Activated CD4-positive, alpha-beta T cell treated with anti-CD3 and anti-CD28 coated beads, Interleukin-2, amount 50 U/mL, for 4 hours (primary cell): ENCODE measurements around the gene AGXT.

ENCODE experiments used
- DNase-seq, 2 experiments: peaks; one replicate each; pipeline ENCODE4 v3.0.0-alpha.2; 2020

The AGXT gene

DNA sequence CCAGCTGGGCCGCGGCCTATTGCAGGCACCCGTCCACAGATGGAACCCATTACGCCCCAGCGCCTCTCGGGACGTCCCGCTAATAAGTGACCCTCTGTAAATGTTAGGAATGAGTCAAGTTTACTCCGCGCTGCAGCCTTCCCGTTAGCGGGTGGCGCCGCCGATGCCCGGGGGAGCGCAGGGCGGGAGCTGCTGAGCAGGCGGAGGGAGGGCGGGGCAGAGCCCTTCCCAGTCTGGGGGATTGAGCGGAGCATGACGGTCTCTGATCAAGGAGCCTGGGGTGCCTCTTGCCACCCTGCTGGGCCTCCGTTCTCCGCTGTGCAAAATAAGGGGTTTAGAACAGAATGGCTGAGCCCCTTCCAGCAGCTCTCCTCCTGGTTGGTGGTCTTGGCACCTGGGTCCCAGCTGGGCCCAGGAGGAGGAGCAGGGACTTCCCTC, 48.0 kb downstream of the AGXT start:
- DNase-seq = no peak

DNA sequence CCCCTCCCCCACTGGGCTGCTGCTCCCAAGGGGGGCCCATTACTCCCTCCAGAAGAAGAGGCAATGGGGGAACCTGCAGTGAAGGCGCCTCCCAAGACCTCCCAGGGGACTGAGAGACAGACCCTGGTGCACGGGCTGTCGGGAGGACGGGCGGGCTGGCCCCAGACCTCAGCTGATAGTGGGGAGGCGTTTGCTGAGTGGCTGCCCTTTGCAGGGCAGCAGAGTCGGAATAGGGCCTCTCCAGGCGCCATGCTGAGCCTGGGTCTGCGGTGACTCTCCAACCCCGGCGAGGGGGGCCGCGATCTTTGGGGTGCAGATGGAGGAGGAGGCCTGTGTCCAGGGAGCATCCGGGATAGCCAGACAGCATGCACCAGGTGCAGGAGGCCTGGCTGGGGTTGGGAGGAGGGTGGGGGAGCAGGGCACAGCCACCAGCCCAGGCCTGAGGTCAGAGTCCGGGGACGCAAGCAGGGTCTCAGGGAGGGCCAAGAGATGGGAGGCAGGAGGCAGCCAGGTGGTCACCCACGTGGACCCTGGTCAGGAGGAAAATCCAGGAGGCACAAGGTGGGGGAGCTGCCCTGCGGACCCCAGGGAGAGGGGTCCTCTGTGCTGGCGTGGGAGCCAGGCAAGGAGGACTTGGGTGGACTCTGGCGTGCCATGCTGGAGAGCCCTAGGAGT, 48.5 kb downstream of the AGXT start:
- no peak for DNase-seq

DNA sequence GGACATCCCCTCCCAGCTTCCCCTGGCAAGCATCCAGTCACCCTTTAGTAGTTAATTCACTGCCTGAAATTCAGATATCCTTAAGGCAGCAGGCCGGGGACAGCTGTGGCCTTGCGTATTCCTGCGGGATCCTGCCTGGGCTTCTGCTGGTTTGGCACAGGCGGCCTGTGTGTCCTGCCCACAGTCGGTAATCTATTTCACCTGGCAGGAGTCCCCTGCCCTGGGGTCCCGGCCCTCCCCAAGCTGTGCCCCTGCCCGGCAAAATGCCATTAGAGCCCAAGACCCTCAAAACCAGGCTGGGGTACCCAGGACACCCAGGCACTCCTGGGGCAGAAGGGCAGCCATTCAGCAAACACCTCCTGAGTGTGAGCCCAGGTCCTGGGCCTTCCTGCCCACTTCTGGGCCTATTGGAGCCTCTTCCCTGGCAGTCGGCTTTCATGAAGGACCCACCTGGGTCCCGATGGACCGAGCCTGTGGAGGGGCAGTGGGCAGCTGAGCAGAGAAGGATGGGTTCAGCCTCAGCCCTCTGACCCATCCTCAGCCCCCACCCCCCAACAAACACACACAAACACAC, 49.1 kb downstream of the AGXT start:
- DNase-seq = no peak

DNA sequence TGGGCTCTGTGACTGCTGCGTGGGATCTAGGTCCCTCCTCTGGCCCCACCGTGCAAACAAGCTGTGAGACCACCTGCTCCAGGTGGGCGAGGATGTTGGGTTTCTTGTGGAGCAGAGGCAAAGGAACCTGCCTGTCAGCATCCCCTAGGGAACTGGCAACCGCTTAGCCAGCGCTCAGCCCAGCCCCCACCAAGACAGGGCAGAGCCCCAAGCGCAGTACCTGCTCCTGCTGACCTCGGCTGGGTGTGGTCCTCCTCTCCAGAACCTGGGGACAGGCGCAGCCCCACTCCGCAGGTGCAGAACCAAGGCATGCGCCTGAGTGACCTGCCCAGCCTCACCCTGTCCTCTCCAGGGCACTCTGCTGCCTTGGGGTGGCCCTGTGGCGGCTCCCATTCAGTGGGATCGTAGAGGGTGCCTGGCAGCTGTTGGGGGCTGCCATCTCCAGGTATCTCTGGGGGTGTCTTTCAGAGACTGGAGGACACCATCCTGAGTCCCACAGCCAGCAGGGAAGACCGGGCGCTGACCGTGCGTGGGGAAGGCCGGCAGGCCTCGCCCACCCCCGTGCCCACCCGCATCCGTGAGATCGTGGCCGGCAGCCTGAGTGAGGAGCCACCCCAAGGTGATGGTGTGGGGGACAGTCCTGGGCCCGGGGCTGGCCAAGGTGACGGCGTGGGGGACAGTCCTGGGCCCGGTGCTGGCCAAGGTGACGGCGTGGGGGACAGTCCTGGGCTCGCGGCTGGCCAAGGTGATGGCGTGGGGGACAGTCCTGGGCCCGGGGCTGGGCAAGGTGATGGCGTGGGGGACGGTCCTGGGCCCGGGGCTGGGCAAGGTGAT, 49.9 kb downstream of the AGXT start:
- no peak for DNase-seq

DNA sequence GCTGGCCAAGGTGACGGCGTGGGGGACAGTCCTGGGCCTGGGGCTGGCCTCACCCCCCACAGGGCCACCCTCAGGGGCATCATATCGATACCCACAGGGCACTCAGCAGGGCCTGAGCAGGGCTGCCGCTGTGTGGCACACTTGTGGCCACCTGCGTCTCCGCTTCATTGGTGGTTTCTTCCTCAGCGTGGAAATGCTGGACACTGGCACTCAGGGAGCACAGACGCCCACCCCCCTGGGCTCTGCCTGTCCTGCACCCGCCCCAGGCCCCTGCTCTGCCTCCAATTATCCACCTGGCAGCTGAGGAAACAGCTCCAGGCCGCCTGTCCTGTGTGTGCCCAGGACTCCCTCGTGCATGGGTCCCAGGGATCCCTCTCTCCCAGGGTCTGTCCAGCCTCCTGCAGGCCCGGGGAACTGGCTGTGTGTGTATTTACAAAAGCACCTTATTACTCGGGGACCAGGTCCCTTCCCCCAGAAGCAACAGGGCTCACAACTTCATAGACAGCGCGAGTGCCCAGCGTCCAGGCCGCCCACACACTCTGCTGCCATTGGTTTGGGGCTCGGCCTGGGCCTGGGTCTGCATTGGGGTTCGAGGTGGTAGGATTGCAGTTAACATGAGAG, 50.6 kb downstream of the AGXT start:
- DNase-seq = no peak

DNA sequence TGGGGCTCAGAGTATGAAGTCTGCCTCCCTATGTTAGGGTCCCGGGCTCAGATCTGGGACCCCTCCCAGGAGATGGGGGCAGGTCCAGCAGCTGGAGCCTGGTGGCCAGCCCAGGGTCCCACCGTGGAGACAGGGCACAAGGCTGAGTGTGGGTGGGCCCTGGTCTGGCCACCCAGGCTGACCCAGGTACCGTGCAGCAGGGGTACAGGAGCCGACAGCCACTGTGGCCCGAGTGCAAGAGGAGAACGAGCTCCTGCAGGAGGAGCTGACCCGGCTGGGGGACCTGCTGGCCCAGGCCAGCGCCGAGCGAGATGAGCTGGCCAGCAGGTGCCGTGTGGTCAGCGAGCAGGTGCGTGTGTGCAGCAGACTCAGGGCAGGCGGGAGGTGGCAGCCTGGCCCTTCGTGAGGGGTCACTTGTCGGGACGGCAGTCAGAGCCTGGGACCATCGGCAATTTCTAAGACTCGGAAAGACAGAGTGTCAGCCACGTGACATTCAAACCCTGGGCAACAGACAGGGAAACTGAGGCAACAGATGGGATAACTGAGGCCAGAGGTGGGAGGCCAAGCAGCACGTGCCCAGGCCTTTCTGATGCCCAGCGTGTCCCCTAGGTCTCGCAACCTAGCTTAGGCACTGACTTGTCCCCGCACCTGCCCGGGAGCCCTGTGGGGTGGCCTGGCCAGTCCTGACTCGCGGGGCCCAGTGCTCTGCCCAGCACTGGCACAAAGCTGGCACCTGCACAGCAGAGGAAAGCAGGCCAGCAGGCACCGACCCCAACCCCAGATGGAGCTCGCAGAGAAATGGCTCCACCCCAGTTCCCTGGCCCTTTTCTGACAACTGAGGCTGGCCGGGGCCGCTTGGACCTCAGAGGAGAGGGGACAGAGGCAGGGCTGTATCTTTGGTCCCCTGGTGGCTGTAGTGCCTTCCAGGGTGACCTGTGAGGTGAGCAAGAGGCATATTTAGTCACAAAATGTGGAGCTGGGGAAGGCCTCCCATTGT, 51.5 kb downstream of the AGXT start:
- no peak for DNase-seq

DNA sequence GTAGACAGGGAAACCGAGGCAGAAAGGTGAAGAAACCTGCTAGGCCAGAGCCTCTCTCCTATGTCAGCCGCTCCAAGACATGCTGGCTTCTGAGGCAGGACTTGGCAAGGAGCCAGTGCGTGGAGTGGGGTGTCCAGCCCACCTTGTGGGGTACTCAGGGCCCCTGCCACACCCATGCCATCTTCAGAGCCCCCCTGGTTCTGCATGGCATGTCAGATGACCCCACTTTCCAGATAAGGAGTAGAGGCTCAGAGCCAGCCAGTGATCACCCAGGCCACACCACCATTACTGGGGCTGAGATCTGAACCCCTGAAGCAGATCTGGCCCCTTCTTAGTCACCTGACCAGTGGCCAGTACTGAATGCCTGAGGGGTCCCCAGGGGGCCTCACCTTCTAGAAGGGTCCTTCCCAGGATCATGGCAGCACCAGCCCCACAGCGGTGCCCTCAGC, 52.2 kb downstream of the AGXT start:
- DNase-seq = no peak

DNA sequence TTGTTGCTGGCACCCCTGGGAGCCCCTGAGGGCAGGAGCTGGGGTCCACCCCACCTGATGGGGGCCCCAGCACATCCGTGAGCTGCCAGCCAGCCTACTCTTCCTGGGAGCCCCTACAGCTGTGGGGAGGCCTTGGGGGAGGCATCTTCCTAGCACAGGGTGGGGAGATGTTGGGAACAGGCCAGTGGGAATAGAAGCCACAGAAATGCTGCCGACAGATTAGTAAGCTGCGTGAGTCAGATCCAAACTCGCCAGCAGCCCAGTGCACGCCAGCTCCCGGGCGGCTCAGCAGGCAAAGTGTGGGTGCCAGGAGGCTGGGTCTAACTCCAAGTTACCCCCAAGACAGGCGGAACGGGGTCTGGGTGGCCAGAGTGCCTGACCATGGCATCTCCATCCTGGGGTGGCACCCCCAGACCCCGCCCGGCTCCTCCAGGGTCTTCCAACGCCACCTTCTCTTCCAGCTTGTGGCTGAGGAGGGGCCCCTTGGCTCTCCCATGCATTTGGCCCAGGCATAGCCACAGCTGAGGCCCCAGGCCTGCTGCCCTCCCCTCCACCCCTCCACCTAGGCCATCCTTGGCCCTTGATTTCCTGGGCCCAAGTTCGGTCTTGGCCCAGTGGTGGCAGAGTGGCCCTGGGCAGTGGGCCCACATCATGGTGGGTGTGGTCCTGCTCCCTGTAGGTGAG, 52.8 kb downstream of the AGXT start:
- DNase-seq = no peak

DNA sequence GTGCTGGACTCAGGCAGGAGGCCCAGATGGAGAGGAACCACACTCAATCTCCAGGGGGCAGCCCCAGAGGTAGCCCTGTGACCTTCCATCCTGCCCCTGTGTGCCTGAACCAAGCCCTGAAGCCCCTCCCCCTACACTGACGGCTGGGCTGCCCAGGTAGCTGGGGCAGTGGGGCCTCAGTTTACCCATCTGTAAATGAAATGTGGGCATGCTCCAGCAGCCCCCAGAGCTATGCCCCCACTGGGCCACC, 53.3 kb downstream of the AGXT start:
- DNase-seq = no peak

DNA sequence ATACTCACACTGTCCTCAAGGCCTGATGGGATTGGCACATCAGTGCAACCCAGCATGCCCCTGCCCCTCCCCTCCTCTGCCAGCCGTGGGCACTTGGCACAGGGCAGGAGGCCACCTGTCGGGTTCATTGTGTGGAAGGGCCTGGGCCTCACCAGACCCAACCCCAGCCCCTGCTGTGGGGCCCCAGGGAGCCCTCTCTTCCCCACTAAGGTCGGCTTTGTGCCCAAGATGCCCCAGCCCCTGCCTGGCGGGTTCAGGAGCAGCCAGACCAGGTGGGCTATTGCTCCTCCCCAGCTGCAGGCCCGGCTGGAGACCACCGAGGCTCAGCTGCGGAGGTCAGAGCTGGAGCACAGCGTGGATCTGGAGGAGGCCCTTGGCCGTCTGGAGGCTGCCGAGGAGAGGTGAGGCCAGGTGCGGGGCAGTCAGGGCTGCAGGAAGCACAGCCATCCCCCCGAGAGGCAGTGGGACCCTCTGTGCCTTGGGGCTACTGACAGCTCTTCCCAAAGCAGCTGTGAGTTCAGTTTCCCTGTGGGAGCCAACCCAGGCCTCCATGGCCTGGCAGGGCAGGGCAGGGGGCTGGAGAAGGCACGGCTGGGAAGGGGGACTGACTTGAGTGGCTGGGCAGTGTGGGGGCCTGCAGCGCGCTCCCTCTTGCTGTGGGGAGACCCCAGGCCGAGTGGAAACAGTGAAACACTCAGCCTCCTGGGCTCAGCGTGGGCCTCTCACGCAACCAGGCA, 53.8 kb downstream of the AGXT start:
- no peak for DNase-seq

DNA sequence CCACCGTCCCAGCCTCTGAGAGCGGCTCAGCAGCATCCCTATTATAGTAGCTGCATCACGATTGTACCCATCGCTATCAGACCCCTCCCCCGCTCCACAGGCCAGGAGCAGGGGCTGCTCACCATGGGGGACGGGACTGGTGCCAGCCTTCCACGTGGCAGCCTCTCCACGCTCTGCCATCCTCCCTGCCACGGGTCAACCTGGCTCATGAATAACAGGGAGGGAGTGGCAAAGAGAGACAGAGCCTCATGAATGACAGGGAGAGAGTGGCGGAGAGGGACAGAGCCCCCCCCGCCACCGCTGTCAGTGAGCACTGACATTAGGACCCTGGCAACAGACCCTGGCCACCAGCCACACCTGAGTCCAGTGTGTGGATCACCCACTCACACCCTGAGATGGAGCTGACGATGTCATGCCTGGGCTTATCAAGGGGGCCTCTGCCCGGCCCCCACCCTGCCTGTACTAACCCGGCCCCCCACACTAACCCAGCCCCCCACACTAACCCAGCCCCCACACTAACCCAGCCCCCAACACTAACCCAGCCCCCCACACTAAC, 54.4 kb downstream of the AGXT start:
- no peak for DNase-seq

DNA sequence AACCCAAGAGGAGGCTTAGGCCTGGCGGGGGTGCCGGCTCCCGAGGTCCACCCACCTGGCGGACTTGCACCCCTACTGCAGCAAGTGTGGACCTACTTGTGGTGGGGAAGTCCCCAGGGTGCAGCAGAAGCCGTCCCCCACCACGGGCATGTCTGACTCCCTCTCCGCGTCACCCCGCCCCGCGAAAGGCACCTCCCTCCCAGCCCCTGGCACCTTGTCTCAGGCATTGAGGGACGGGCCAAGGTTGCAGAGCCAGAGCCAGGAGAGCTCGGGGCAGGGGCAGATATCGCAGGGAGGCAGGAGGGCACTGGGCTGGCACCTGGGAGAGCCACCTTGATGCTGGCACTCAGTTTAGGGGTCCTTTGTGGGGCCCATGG, 56.6 kb downstream of the AGXT start:
- no peak for DNase-seq

DNA sequence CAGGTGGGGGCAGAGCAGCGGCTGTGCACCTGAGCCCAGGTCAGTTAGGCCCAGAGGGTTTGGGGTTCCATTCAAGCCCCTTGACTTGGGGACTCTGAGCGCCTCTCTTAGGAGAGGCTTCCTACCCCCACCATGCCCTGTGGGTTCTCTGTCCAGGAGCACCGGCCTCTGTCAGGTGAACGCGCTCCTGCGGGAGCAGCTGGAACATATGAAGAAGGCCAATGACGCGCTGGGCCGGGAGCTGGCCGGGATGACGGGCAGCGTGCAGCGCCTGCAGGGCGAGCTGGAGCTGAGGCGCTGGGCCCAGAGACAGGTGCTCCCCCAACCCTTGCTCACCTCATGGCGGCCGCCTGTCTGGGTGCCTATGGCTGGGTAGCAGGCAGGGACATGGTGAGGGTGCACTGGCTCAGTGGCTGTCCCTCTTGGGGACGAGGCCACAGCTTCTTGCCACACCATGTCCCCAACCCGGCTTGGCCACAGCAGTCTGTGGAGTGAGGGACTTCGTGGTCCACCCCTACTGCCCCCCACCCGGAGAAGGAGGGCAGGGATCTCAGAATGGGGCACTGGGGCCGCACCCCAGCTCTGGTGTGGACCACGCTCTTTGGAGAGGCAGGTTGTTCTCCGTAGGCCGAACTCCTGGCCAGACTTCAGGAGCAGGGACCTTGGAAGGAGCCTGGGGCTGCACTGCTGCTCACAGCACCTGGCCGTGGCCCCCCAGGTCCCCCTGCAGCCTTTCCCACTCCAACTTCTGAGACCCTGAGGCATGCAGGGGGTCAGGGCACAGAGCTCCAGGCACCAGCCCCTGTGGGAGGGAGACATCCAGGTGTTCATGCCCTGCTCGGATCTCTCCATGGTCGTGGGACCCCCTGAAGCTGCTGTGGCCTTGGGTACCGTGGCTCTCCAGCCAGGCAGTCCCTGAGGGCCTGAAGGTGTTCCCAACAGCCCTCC, 57.2 kb downstream of the AGXT start:
- DNase-seq = no peak

DNA sequence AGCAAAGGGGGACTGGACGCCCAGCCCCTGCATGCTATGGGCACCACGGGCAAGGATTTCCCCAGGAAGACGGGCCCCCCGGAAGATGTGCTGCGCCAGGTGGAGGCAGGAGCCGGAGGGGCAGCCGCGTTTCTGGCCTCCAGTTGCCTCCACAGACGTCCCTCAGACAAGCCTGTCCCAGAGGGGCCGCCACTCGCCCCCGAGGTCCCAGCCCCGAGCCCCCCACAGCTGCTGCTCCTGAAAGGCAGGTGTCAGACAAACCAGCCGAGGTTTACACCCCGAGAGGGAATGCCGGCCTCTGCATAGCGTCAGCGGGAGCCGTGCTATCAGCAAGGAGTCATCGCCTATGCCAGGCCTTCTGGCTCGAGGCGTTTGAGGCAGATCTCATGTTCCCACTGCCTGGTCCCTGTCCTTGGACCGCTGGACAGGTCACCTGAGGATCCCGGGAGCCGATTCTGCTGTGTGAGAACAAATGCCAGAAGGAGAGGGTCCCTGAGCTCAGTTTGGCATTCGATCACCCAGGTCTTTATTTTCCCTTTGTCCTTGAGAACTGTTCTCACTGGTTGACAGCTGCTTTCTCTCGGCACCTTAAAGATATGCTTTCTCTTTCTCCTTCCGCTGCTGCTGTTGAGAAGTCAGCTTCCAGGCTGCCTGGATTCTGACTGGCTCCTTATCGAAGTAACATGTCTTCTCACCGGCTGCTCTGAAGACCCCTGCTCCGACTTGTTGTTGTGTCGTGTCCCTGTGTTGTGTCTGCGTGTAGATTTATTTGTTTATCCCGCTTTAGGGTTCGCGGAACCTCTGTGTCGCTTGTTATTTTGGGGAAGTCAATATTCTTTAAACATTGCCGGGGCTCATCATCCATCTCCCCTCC, 58.1 kb downstream of the AGXT start:
- no peak for DNase-seq

DNA sequence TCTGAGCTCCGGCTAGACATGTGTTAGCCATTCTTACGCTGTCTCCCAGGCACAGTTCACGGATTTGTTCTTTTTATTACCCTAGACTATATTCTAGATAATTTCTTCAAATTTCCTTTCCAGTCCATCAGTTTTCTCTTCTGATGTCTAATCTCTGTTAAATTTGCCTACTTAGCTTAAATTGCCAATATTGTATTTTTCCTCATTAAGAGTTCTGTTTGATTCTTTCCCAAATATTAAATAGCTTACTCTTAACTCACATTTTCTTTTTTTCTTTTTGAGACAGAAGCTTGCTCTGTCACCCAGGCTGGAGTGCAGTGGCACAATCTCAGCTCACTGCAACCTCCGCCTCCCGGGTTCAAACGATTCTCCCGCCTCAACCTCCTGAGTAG, 58.8 kb downstream of the AGXT start:
- no peak for DNase-seq

DNA sequence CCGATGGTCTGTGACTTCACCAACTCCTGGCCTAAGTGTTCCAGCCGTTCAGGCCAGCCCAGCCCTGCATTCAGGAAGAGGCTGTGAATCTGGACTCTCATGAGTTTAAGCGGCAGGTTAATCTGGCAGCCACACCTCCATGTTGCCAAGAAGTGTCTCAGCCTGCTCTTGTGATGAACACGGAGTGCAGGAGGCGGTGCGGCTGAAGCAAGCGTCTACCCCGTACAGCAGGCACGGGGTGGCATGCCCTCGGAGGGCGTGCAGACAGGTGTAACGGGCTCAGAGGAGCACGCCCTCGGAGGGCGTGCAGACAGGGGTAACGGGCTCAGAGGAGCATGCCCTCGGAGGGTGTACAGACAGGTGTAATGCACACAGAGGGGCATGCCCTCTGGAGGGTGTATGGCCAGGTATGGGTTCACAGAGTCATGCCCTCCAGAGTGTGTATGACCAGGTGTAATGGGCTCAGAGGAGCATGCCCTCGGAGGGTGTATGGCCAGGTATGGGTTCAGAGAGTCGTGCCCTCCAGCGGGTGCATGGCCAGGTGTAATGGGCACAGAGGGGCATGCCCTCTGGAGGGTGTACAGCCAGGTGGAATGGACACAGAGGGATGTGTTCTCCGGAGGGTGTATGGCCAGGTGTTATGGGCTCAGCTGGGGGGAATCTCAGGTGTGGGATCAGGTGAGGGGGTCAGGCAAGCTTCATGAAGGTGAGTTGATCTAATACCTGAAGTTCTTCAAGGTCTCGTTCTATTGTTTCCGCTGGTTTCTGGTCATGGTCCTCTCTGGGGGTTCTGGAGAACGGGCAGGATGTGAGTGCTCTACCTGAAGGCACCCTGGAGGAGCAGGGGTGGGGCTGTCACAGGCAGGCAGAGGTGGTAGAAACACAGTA, 60.1 kb downstream of the AGXT start:
- DNase-seq = no peak

DNA sequence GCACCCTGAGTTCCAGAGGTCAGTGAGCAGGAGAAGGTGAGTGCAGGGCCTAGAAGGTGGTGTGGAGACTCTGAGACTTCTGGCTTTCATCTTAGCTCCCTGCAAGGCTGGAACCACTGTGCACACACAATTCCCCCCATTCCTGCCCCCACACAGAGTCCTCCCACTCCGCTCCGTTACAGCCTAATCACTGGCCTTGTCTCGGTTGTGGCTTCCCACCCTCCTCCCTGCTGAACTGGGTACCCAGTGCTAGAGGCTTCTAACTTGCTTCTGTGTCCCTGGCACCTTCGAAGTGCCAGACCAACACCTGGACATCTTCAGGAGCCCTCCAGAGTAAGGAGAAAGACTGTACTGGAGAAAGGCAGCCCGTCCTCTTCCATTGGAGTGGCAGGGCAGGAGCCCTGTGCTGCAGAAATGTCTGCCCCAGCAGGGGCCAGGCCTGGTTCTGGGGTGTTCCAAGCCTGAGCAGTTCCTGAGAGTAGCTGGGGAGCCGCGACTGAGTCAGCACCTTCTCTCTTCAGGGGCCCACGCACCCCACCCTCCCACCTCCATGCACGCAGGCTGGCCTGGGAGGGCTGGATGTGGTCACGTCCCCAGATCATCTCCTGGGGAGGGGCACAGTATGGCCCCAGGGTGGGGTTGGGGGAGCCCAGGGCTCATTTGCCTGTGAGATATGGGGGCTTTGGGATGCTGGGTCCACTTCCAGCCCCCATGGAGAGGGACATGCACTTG, 60.9 kb downstream of the AGXT start:
- DNase-seq = no peak
